Measurements from ENCODE around the gene STAT5B.
"Not testable (repeated sequence)": the region's sequence is repeated elsewhere in the genome, so short reads cannot be mapped to it uniquely, and the experiment has no call there.

Gene STAT5B

DNA sequence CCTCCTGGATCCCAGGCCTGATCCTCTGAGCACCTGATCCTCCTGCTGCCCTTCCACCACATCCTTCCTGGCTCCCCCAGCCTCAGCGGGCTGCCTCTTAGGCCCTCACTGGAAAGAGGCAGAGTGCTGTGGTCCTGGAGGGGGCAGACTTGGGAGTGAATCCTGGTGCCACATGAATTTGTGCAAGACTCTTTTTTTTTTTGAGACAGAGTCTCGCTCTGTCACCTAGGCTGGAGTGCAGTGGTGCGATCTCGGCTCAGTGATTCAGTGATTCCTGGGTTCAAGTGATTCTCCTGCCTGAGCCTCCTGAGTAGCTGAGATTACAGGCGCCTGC lies 84.9 kb downstream of the STAT5B start:
- DNase-seq: no peak

DNA sequence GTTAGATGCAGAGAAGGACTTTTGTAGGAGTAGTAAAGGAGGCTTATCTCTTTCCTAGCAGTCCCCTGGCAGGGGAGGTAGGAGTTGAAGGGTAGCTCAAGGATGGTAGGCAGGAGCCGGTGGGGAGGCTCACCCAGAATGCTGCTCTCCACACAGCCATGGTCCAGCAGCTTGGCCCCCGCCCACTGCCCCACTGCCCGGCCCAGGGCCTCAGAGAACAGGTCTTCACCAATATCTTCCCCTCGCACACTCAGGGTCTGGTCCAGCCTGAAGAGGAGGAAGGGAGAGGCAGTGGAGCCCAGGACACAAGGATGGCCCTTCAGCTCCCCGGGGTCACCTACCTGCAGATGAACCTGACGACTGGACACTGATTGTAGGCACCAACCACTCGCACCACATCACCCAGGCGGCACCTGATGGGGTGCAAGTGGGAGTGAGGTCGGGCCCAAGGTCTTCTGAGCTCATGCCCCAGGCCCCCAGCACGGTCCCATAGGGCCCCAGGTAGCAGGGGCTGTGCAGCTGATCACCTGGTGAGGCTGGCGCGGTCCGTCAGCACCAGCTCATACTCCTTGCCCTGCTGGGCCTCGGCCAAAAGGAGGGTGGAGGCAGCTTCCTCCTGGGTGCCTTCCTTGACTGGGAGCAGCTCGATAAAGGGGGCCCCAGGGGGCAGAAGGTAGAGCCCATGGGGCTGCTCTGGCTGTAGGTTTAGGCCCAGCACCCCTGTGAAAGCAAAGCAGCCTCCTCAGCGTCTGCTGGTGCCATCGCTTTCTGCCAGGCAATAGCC lies 85.5 kb downstream of the STAT5B start:
- no peak for DNase-seq

- no peak for DNase-seq
Measured at GRCh38 chr17:42189651-42189965, 86.6 kb downstream of the STAT5B start.

DNA sequence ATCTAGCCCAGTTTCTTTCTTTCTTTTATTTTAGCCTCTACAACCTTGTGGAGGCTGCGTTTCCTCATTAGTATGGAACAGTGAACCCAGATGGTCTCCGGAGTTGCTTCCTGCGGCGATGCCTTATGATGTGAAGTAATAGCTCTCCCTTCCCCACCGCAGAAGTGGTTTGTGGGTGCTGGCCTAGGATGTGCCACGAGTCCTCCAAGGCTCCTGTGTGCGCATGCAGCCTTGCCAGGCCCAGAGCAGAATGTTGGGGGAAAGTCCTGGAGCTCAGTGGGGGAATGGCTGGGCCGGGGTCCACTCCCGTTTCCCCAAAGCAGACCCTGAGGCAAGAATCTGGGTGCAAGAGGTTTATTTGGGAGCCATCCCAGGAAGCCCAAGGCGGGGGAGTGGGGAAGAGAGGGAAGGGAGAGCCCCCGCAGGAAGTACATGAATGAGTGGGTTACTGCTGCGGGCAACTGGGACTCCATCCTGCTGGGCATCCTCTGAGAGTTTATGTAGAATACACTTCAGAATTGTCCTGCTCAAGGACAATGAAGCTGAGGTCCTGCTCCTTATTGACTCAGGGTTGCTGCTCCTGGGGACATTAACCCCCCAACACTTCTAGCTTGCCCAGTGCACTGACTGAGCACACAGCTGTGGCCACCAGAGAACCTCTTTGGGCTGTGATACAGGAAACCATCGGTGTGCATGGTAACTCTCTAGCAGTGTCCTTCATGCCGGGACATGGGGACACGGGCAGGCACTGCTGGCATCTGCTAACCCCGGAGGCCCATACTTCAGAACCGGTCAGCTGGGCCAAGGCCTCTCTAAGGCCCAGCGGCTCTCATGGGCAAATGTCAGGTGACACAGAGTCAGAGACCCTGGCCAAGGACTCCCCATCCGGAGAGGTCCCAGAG lies 87.2 kb downstream of the STAT5B start:
- DNase-seq: no peak

- no peak for DNase-seq
Measured at GRCh38 chr17:42187833-42188232, 88.4 kb downstream of the STAT5B start.

DNA sequence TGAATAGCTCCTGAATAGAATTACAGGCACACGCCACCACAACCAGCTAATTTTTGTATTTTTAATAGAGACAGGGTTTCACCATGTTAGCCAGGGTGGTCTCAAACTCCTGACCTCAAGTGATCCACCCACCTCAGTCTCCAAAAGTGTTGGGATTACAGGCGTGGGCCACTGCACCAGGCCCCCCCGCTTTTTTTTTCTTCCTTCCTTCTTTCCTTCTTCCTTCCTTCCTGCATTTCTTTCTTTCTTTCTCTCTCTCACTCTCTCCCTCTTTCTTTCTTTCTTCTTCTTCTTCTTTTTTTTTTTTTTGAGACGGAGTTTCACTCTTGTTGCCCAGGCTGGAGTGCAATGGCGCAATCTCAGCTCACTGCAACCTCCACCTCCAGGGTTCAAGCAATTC lies 90.0 kb downstream of the STAT5B start:
- not testable (repeated sequence) for DNase-seq

DNA sequence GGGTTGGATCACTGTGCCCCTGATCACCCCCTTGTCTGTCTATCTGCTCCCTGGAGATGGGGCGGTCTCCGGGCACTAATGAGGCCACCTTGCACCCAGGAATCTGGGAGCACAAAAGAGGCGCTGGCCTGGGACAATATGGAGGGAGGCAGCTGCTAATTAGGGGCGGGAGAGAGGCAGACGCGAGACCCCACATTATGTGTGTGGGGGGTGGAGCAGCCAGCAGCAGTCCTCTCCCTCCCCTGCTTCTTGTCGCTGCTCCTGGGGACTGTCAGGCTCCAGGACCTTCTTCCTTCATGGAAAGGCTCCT lies 90.6 kb downstream of the STAT5B start:
- no peak for DNase-seq

DNA sequence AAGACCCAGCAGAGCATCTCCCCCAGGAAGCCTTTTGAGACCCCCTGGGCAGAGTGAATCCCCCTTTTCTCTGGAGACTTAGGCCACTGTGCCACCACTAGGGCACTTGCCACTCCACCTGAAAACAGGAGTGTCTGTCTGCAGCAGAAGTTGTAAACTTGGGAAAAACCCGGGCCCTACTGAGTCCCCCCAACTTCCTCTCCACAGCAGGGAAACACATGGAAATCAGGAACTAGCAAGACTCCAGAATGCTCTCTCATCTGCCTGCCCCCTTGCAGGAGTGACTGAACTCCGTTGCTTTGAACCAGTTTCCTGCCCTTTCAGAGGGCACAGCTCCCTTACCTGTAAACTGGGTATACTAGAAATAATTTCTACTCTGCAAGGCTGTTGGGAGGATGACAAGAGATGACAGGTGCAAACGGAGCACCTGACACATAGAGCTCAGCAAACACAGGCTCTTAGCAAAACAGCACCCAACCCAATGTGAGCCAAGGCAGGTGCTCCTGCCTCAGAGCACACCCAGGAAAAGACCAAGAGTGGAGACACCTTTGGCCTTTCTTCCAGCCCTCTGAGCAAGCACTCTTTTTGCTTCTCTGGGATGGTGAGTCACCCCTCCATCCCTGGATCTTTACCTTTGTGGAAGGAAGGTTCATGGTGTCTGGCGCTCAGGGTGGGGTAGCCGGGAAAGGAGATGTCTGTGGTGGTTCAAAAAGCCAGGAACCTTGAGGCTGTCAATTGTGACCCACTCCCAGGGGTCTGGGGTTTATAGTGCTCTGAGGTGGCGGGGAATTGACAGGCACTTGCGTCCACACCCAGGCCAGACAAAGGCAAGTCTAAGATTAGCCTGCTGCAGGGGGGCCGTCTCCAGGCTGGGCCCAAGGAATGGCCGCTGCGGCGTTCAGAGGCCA lies 91.2 kb downstream of the STAT5B start, which contains the start of gene HCRT:
TSS of gene HCRT (minus strand) at position 740 of the 908 bp plus-strand sequence. CDS start at position 653, 87 bp downstream.
- no peak for DNase-seq

DNA sequence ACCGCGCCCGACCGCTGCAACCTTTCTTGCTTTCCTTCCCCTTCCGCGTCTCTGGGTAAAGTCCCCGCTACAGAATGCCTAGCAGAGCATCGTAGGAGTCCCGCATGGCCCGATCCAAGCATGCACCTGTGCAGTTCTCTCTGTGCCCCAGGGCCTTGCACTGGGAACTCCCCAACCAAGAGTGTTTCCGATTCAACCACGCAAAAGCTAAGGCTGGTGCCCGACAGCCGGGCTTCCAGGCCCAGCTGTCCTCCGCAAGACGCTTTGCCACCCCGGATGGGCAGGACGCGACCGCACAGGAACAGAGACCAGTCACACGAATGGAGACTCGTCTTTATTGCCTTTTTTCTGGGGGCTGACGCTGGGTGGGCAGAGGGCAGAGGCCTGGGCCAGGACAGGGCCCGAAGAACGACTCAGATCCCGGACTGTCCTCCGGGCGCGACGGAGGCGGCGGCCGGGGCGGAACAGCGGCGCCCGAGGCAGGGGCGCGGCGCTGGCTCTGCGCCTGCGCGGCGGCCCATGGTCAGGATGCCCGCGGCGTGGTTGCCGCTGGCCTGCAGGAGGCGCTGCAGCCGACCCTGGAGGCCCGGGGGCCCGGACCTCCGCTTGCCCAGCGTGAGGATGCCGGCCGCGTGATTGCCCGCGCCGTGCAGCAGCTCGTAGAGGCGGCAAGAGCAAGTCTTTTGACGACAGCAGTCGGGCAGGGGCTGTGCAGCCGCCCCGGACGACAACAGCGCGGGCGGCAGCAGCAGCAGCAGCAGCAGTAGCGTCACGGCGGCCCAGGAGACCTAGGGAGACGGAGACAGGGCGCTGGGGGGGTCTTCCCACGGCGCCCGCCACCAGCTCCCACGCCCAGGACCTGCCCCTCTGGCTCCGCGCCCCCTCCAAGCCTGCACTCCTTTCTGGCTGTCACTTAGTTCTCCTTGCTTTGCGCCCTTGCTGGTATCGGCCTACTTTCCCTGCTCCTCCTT lies 92.2 kb downstream of the STAT5B start:
- DNase-seq: peak; percentile 86

- no peak for DNase-seq
Measured at GRCh38 chr17:42182927-42183734, 93.1 kb downstream of the STAT5B start.

DNA sequence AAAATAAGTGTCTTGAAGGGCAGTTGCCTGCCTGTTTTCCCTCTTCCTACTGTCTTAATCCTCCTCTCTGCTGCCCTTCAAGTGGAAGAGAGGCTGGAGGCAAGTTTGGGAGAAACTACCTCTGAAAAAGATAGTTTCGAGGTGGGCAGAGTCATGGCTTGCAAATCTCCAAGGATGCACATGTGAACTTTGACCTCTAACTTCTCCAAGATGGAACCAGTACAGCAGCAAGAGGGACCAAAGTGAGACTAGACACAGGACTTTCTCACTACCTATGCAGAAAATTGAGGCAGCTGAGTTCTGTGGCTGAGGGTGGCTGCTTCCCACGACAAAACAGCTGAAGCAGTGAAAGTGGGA lies 94.4 kb downstream of the STAT5B start:
- no peak for DNase-seq

- peak; percentile 95 for DNase-seq
Measured at GRCh38 chr17:42180922-42181850, 95.0 kb downstream of the STAT5B start, which contains the start of gene KCNH4. Gene KCNH4 (minus strand): TSS chr17:42181142. CDS start chr17:42180945, 197 bp downstream.

- DNase-seq: no peak
Measured at GRCh38 chr17:42180411-42180921, 95.7 kb downstream of the STAT5B start.

GRCh38 chr17:42179911-42180410 lies 96.2 kb downstream of the STAT5B start:
- DNase-seq: peak; percentile 47

DNA sequence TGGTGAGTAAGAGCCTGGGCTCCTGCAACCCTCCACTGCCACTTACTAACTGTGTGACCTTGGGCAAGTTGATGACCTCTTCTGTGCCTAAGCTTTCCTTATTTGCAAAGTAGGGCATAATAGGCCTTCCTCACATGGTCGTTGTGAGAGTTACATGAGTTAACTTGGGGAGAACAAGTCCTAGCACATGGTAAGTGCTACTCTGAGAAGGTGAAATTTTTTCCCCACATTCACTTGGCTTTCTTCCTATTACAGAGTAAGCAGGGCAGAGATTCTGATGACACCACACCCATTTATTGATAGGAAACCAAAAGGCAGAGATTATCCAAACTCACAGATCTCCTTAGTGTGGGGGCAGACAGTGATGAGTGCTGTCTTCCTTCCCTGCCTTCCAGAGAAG lies 96.9 kb downstream of the STAT5B start:
- no peak for DNase-seq

DNA sequence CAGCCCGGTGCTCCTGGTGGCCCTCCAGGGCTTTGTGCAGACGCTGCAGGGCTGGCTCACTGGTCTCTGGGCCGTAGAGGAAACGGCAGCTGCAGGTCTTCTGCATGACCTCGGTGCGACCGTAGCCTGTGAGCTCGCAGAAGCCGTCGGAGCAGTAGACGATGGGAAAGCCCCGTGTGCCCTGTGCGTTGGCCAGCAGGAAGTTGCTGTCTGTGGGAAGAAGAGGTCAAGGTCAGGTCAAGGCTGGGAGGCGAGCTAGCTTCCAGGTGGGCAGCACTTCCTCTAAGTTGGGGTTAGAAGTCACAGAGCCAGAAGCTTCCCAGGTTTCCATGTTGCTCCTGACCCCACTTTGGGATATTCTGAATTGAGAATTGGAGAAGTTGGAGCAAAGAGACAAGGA lies 97.4 kb downstream of the STAT5B start:
- peak; percentile 27 for DNase-seq

GRCh38 chr17:42177684-42178083 lies 98.5 kb downstream of the STAT5B start:
- no peak for DNase-seq

- no peak for DNase-seq
Measured at GRCh38 chr17:42174126-42174783, 101.9 kb downstream of the STAT5B start.

- no peak for DNase-seq
Measured at GRCh38 chr17:42171831-42172230, 104.4 kb downstream of the STAT5B start.

All from activated CD4-positive, alpha-beta T cell treated with anti-CD3 and anti-CD28 coated beads for 48 hours (primary cell).